ENCODE results near the gene PCDHGC3.

The PCDHGC3 gene

GRCh38 chr5:141490771-141491170, 15.0 kb downstream of the PCDHGC3 start:
- Histone ChIP-seq H3K36me3 (ENCODE audit: control insufficient read depth, insufficient read depth, low read length) (no peaks in the 10 kb centered on the region; the same call in none of the 2 replicates), H3K4me3 (replicated peaks; ENCODE audit: low read depth, low read length) (no peak overlapping the region), H3K27me3 (replicated peaks; ENCODE audit: control insufficient read depth, insufficient read depth, low read length) (no peaks in the 10 kb centered on the region; the same call in 1 of the 2 replicates)
- no peak for DNase-seq (ENCODE audit: extremely low read depth, insufficient read length)
- TF ChIP-seq CTCF (IDR thresholded peaks at IDR 0.05; ENCODE audit: insufficient read depth, low read length, poor library complexity, severe bottlenecking) = no peak

GRCh38 chr5:141491323-141492167, 15.8 kb downstream of the PCDHGC3 start:
- Histone ChIP-seq H3K36me3 (ENCODE audit: control insufficient read depth, insufficient read depth, low read length) (no peaks in the 10 kb centered on the region; the same call in none of the 2 replicates), H3K4me3 (replicated peaks; ENCODE audit: low read depth, low read length) (peak overlapping the region; percentile 52), H3K27me3 (replicated peaks; ENCODE audit: control insufficient read depth, insufficient read depth, low read length) (no peaks in the 10 kb centered on the region; the same call in 1 of the 2 replicates)
- no peak for DNase-seq (ENCODE audit: extremely low read depth, insufficient read length)
- peak; percentile 10 for TF ChIP-seq CTCF (IDR thresholded peaks at IDR 0.05; ENCODE audit: insufficient read depth, low read length, poor library complexity, severe bottlenecking)

- peak; percentile 73 for DNase-seq (ENCODE audit: extremely low read depth, insufficient read length)
- H3K27me3 ChIP-seq (replicated peaks; ENCODE audit: control insufficient read depth, insufficient read depth, low read length) = no peaks in the 10 kb centered on the region; the same call in 1 of the 2 replicates
- peak overlapping the region; percentile 52 for H3K4me3 ChIP-seq (replicated peaks; ENCODE audit: low read depth, low read length)
- TF ChIP-seq CTCF (IDR thresholded peaks at IDR 0.05; ENCODE audit: insufficient read depth, low read length, poor library complexity, severe bottlenecking) = no peak
- no peaks in the 10 kb centered on the region; the same call in none of the 2 replicates for H3K36me3 ChIP-seq (ENCODE audit: control insufficient read depth, insufficient read depth, low read length)
Observed at GRCh38 chr5:141492168-141492885, 16.6 kb downstream of the PCDHGC3 start.

- H3K36me3 ChIP-seq (ENCODE audit: control insufficient read depth, insufficient read depth, low read length) = no peaks in the 10 kb centered on the region; the same call in none of the 2 replicates
- H3K4me3 ChIP-seq (replicated peaks; ENCODE audit: low read depth, low read length) = no peak overlapping the region
- no peaks in the 10 kb centered on the region; the same call in 1 of the 2 replicates for H3K27me3 ChIP-seq (replicated peaks; ENCODE audit: control insufficient read depth, insufficient read depth, low read length)
- no peak for TF ChIP-seq CTCF (IDR thresholded peaks at IDR 0.05; ENCODE audit: insufficient read depth, low read length, poor library complexity, severe bottlenecking)
- no peak for DNase-seq (ENCODE audit: extremely low read depth, insufficient read length)
Observed at GRCh38 chr5:141493500-141494422, 18.0 kb downstream of the PCDHGC3 start.

- TF ChIP-seq CTCF (IDR thresholded peaks at IDR 0.05; ENCODE audit: insufficient read depth, low read length, poor library complexity, severe bottlenecking) = no peak
- H3K36me3 ChIP-seq (ENCODE audit: control insufficient read depth, insufficient read depth, low read length) = no peaks in the 10 kb centered on the region; the same call in none of the 2 replicates
- H3K27me3 ChIP-seq (replicated peaks; ENCODE audit: control insufficient read depth, insufficient read depth, low read length) = no peaks in the 10 kb centered on the region; the same call in 1 of the 2 replicates
- no peak overlapping the region for H3K4me3 ChIP-seq (replicated peaks; ENCODE audit: low read depth, low read length)
- DNase-seq (ENCODE audit: extremely low read depth, insufficient read length) = no peak
Observed at GRCh38 chr5:141494761-141495452, 19.1 kb downstream of the PCDHGC3 start.
